Stimulated activated naive CD4-positive, alpha-beta T cell treated with Interleukin-2 at 50 U/mL for 16 hours (primary cell): ENCODE data around the gene F2RL2.

ENCODE experiments used
- DNase-seq: peaks from one replicate; lab custom pipeline; 2025; lab: John Stamatoyannopoulos, UW

F2RL2 gene

DNA sequence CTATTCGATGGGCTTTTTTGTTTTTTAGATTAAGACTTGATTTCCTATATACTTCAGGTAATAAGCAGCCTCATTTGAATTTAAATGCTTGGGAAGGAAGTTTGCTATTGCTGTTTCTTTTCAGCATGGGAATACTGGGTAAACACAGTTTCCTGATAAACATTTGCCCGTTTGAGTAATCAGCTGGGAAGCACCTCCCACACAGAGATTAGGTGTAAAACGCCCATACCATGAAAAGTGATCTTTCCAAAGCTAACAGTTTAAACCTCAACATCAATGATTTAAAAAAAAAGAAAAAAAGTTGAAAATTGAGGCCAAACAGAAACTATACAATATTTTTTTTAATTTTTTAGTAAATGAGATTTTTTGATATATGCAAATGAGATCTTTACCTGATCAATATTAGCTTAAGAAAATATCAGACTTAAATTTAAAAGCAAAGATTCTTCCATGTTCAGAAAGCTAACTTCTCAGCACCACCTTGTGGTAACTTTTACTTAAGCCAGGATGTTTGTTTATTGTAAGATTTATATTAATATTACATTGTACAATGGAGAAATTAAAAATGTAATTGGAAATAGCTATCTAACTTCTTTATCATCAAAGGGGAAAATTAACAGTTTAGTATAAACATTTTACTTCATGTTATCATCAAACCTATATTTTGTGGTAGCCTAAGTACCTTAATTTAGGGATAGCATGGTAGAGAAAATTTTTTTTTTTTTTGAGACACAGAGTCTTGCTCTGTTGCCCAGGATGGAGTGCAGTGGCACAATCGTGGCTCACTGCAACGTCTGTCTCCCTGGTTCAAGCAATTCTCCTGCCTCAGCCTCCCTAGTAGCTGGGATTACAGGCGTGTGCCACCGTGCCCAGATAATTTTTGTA, 39.8 kb downstream of the F2RL2 start:
- no peak for DNase-seq

DNA sequence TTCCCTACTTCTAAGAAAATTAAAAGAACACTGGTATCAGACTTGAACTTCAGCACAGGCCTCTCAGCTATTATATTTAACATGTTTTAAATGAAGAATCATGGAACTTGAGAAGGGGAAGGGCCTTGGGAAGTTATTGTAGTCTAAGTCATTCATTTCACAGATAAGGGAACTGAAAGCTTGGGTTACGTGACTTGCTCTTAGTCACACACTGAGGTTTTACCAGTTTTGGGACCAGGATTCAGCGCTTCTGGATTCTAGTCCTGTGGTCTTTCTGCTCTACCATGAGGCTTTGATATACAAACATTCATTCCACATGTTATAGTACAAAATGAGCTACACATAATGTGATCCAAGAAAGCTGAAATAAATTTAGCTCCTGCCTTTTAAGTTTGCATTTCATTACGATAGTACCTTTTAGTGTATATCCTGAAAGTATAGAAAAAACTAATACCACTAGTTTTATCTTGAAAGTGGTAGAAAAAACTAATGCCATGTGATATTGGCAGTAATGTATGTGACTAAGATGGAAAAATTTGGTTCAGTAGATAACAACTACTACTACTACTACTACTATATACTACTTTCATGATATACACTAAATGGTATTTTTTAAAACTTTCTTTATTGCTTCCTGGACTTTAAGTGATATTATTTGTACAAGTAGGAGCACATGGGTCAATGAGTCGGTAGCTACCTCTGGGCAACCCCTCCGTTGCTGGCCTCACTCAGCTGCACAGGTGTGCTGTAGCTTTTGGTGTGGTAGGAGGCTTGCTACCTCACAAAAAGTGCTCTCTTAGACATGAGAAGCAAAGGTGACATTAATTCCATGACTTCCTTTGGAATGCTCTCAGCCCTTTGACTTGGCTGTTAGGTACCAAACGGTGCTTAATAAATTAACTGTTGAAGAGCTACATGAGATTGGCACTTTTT, 40.7 kb downstream of the F2RL2 start:
- DNase-seq: no peak

DNA sequence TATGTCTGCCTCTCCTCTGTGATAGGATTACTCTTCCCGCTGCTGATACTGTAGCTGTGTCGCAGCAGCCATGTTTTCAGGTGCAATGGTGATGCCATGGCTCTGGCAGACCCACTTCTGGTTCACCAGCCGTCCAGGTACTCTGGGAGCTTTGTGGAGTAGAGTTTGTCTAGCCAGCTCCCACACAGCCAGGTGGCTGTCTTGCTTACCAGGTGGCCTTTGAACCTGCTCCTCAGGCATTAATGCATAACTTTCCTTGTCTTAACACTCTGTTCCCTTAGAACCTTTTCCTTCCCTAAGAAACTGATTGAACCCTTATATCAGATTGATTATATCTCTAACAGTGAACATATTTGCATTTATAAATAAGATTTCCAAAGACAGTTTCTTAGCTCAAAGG, 42.2 kb downstream of the F2RL2 start:
- DNase-seq: no peak

DNA sequence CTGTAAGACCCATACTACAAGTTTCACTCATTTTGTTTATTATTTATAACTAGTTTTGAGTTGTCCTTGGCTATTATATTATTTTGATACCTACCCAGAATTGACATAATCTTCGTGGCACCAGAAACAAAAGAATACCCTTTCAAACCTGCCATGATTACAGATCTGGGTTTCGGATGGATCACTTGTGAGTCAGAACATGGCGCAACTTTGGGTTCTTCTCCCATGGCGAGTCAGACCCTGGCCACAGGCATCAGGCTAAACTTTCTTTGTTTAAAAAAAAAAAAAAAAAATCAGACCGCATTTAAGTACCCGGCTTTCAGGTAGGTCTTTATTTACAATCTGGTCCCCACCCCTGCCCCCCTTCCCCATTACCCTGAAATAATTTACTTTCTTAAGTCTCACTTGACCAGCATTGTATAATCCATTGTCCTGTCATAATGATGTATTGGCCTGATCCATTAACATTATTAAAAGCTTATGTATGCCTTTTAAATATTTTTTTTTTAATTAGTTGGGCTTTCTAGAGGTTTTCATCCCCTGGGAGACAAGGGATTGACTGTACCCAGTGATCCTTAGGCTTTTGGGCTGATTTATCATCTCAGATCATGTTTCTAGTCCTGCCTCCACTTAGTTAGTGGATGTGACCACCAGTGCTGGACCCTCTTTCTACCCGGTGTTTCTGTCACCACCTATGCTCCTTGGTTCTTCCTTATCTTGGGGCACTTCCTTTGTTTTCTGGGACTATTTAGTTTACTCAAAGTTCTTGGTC, 43.9 kb downstream of the F2RL2 start:
- no peak for DNase-seq

DNA sequence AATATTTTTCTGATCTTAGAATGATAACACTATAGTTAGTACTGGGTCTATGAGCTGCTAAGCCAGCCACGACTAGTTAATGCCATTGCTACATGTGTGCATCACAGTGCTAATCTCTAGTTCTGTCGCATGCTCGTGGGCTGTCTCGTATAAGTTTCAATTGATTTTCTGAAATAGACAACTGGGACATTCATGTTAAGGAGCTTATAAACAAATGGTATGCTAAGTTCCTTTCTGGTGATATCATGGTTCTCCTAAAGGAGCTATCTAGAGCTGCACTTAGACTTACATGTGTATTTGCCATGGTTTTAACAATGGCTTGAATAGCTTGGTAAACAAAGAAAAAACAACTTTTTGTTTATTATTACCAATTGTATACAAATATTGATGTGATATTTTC, 46.2 kb downstream of the F2RL2 start:
- DNase-seq: no peak

DNA sequence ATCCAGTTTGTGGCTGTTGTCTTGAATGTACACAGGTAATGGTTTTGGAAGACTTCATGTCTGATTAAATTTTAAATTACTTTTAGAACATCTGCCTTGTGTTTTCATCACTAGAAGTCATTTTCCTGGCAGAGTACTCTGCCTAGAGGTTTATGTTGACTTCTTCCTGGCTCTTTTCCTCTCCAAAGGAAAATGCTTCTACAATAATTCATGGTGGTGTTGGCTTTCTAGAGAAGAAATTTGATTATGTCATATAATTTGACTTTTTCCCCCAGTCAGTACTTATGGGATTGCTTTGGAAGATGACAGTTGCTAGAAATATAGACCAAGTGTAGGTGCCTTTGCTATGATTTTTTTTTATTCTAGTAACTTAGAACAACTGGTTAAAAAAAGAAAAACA, 46.8 kb downstream of the F2RL2 start:
- DNase-seq: no peak

DNA sequence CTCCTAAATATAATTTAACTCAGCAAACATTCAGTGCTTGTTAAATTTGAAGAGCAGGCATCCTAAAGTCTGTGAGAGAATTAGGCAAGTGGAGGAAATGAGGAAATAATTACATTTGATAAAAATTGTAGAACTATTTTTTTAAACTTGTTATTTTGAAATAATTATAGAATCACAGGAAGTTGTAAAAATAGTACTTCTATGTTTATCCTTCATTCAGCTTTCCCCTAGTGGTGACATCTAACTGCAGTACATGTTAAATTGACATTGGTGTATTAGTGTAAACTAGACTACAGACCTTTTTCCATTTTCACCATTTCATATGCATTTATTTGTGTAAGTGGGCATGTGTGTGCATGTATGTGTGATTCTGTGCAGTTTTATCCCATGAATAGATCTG, 51.6 kb downstream of the F2RL2 start:
- DNase-seq: no peak

DNA sequence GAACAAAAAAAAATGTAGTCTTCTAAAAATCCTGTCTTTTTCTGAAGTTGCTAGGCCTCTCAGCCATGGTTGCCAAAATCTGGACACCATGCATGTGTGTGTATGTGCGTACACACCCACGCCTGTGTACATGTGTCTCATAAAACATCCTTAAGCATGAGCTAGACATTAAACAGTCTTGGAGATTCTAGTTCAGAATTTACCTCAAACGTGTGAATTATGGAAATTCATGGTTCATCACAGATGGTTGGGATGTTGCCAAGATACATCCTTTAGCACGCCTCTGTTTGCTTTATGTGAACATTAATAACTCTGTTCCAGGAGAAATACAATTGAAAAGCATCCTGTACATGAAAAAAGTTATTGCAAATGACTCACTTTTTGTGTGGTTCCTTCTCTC, 53.0 kb downstream of the F2RL2 start:
- no peak for DNase-seq
